ENCODE data around the gene NKAIN1.

Gene NKAIN1

DNA sequence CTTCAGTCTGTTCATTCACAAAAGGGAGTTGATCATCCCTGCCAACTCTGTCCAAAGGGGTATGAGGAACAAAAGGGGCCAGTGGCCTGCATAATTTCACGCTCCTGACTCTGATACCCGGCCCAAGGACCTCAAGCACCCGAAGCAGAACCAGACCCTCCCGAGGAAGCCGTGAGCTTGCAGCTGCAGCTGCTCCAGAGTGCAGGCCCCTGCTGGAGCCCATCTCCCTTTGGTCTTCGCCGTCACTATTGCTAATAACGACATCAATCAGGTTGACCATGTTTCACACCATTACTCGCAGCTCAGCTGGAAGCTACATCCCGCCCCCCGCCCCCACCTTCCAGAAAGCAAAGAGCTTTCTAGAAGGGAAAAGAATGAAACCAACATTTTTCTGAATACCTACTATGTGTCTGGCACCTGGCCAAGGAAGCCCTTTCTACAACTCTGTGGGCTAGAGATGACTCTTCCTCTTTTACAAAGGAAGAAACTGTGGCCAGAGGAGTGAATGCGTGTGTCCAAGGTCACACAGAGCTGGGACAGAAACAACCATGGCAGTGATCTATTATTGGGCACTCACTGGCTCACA is 5.5 kb downstream of the NKAIN1 start:
- in situ Hi-C loops (cut with MboI; ENCODE audit: low sequenced_read_pairs), result no loop called here

DNA sequence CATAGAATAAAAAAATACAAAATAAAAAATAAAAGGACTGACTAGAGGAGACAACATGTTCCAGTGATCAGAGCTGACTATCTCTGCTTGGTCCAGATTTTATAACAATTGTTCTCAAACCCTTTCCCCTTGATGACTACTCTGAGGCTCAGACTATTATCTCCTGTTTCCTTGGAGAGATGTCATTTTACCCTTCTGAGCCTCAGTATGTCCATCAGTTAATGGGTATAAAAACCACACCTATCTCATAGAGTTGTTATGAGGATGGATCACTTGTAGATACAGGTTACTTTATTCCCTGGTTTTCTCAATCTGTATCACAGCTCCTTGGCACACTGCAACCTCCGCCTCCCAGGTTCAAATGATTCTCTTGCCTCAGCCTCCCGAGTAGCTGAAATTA is 7.0 kb downstream of the NKAIN1 start:
- in situ Hi-C loops (cut with MboI; ENCODE audit: low sequenced_read_pairs), result no loop called here

DNA sequence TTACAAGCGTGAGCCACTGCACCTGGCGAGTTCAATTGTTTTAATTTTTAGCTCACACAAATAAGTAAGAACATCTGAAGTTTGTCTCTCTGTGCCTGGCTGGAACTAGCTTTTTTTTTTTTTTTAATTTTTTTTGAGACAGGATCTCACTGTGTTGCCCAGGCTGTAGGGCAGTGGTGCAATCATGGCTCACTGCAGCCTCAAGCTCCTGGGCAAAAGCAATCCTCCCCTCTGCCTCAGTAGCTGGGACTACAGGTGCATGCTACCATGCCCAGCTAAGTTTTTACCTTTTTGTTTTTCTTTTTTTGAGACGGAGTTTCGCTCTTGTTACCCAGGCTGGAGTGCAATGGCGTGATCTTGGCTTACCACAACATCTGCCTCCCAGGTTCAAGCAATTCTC is 7.9 kb downstream of the NKAIN1 start:
- in situ Hi-C loops (cut with MboI; ENCODE audit: low sequenced_read_pairs), result no loop called here

DNA sequence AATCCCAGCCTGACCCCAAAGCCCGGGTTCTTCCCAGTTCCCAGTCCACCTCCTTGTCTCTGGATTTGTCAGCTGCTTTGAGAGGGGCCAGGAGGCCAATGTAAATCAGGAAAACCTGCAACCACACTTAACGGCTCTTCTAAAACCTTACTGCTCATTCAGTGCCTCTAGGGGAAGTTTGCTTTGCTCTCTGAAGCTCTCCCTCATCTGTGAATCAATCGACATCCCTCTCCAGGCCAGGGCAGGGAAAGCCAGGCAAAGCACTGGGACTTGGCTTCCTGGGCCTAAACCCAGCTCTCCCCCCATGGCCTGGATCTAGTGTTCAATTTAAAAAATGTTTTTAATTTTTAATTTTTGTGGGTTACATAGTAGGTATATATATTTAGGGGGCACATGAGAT is 9.3 kb downstream of the NKAIN1 start:
- in situ Hi-C loops (cut with MboI; ENCODE audit: low sequenced_read_pairs), result no loop called here

DNA sequence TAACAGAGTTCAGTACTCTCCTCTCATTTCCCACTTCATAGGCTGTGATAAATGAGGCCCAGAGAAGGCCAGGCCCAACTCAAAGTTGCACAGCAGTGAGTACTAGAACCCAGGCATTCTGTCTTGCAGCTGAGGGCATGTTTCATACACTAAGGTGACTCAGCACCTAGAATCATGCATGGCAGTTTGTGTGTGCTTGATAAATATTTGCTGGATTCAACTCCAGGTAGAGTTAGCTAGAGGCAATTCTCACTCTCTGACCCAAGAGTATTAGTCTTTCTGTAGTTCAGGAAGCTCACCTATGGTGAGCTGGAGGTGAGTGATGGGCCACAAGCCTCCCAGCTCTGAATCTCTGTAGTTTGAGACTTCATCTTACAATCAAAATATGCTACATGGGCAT is 10.7 kb downstream of the NKAIN1 start:
- in situ Hi-C loops (cut with MboI; ENCODE audit: low sequenced_read_pairs), result no loop called here

DNA sequence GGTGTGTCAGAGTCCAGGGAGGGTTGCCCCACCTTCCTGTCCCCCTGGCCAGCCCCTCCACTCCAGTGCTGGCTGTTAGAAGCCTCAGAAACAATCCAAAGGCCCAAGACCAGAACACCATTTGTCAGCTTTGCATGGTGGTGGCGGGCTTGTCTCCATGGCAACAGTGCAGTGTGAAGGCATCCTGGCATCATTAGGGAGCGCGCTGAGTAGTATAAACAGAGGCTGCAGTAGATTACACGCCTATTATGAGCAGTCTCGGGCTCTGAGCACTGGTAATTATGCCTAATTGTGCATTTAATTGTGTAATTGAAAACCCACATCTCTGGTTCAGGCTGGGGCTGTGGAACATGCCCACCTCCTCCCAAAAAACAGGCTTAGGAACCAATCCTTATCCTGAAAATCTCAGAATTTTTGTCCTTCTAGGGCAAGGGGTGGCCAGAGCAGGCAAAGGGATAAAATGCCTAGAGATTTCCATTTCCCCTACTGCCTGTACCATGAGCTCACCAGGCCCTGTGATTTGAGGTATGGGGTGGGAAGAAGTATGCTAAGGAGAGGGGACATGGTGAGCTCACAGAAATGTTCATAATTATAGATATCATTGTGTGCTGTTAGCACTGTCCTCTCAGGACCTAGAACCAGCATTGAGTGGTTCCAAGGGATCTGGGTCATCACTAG is 11.7 kb downstream of the NKAIN1 start:
- in situ Hi-C loops (cut with MboI; ENCODE audit: low sequenced_read_pairs), result no loop called here

DNA sequence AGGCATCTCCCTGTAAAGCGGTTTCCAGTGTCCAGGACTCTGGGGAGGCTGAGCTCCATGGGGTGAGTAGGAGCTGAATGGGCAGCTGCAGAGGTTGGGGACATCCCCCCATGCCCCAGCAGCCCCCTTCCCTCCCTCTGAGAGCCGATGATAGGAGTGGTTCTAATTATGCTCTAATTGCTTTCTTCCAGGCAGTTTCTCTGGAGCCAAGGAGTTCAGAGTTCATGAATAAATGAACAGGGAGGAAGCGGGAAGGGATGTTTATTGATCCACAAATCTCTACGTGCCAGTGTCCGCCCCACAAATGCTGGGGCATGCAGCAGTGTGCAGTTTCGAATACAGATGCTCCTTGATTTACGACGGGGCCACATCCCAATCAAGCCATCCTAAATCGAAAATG is 15.6 kb downstream of the NKAIN1 start:
- in situ Hi-C loops (cut with MboI; ENCODE audit: low sequenced_read_pairs), result no loop called here

DNA sequence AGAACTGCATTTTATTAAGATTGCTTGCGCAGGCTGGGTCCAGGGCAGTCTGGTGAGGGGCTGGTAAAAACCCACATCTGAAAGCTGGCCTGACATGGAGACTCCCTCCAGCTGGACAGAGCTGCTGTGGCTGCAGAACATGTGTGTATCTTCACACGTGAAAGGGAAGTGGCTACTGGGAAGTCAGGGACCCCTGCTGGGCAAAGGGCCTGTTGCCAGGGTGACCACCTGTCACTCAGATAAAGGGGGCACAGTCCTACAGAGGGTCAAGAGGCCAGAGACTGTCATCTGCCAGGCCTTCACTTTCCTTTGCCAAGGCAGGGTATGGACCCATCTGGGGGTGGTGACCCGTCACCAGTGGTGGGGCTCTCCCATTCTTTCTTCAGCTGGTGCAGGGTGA is 17.5 kb downstream of the NKAIN1 start:
- in situ Hi-C loops (cut with MboI; ENCODE audit: low sequenced_read_pairs), result no loop called here

DNA sequence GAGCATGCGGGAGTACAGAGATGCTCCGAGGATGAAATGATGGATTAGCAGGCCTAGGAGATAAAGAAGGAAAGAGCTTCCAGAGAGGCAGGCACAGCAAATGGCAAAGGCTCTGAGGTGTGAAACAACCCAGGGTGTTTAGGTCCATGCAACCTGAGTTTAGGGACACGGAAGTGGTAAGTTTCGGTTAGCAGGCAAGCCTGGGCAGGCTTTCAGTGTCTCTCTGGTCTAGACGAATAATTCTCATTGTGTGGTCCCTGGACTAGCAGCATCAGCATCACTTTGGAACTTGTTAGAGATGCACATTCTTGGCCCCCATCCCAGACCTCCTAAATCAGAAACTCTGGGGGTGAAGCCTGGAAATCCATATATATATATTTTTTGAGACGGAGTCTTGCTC is 18.6 kb downstream of the NKAIN1 start:
- in situ Hi-C loops (cut with MboI; ENCODE audit: low sequenced_read_pairs), result no loop called here

DNA sequence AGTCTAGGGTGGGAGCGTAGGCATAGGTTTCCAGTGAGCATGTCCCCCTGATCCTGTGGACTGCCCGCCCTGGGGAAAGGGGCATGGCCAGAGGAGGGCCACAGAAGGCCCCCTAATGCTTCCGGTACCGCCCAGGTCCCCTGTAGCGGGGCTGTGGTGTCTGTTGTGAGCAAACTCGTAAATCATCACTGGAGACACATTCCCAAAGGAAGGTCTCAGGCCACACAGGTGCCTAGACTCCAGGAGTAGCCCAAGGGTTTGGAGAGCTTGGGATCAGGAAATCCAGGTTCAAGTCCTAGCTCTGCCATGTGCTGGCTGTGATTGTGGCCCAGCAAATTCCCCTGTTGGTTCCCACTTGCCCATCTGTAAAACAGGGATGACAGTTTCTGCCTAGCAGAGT is 20.2 kb downstream of the NKAIN1 start:
- in situ Hi-C loops (cut with MboI; ENCODE audit: low sequenced_read_pairs), result no loop called here

DNA sequence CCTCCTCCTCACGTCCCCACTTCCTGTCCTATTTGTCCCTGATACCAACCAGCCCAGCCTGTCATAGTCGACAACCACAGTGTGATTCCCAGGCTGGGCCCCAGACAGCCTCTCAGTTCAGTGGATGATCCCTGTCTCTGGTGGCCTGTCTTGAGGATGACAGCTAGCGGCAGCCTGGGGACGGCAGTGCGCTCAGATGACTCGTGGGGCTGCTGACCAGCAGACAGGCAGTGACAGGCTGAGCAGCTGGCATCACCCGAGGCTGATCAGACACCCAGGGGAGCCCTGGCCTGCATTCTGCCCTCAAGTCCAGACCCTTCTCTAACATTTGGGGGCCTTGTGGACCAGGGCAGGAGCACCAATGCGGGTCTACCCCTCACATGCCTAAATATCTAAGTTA is 21.0 kb downstream of the NKAIN1 start:
- in situ Hi-C loops (cut with MboI; ENCODE audit: low sequenced_read_pairs), result no loop called here

DNA sequence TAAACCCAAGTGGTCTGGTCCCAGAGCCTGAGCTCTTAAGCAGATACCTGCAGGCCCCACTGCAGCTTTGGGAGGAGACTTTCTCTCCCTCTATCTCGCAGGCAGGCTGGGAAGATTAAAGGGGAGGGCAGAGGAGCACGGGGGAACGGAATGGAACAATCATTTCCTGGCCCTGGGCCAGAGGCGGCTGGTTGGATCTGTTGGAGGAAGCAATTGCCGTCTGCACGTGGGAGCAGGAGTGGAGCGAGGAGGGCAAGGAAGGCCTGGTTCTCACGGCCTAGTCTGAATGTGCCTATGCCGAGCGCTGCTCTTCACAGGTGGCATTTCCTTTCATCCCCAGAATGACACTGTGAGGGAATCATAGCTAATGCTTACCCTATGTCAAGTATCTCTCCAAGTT is 23.7 kb downstream of the NKAIN1 start:
- in situ Hi-C loops (cut with MboI; ENCODE audit: low sequenced_read_pairs), result no loop called here

DNA sequence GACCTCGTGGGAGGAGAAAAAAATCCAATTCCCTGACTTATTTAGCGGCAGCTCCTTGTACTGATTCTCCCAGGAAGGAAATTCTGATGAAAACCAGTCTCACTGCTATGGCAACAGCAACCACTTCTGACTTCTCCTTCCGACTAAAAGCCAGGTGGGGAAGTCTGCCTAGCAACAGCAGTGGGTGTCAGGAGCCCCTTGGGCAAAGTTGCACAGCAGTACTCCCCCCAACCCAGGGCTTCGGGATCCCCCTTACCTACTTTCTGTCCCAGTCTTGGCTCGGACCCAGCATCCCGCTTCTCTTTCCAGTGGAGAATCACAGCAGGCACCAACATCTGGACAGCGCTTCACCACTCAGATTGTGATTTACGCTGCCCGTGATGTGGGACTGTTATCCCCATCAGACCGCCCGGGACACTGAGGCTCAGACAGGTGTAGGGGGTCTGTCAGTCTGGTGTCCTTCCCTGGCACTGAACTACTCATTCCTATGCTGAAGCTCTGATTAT is 24.6 kb downstream of the NKAIN1 start:
- in situ Hi-C loops (cut with MboI; ENCODE audit: low sequenced_read_pairs), result no loop called here

DNA sequence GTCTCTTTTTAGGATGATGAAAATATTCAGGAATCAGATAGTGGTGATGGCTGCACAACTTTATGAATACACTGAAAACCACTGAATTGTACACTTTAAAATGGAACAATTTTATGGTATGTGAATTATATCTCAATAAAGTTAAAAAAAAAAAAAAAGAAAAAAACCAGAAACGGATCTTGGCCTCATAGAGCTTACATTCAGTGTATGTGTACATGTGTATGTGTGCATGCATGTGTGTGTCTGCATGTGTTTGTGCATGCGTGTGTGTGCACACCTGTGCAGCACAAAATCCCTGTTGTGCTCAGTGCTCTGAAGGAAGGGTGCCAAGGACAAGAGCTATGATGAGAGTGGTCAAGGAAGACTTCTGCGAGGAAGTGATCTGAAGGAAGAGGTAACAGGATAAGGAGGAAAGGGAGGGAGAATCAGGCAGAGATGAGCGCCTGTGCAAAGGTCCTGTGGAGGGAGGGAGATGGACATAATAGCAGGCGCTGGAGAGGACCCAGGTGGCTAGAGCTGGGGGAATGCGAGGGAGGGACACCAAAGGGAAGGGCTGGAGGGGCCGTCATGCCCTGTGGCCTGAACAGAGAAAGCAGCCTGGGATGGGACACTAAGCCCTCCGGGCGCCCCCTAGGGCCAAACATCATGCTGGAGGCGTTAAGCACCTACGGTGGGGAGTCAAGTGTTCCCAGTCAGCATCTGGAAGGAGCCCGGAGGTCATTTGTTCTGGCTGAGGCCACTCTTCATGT is 25.2 kb downstream of the NKAIN1 start:
- in situ Hi-C loops (cut with MboI; ENCODE audit: low sequenced_read_pairs), result no loop called here

DNA sequence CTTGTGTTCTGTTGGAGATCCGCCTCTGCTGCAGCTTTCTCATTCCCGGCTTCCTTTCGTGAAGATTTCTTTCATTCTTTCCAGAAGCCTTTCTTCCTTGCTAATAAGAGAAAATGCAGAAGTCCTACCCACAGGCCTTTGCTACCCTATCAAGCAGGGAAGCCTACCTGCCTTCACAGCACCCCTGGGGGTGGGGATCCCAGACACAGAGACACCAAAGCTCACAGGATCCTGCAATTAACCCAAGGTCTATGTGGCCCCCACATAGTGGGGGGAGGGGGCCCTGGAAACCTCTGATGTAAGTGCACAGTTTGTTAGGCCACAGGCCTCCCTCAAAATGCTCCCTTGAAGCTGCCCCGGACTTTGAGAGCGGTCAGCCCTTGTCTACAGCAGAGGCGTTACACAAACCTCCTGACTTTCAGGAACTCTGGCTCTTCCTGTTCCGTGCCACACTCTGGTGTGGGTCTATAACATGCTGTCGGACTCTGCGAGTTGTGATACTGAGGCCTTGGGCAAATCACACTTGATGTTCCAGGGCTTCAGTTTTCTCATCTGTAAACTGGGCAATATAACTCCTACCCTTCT is 31.2 kb downstream of the NKAIN1 start:
- in situ Hi-C loops (cut with MboI; ENCODE audit: low sequenced_read_pairs), result no loop called here

DNA sequence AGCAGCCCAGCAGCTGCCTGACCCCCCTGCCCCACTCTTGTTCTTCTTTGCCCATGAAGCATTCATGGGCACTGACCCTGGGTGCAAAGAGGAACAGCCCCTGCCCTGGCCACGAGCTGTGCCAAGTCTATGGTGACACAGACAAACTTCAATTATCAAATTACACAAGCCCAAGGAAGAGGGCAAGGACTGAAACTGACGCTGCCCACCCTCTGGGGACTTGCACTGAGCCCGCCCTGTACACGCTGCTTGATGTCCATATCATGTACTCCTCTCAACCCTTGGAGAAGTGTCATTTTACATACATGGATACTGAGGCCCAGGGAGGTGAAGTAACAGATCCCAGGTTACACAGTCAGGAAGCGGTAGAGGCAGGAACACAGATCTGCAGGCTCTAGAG is 32.1 kb downstream of the NKAIN1 start:
- in situ Hi-C loops (cut with MboI; ENCODE audit: low sequenced_read_pairs), result no loop called here

DNA sequence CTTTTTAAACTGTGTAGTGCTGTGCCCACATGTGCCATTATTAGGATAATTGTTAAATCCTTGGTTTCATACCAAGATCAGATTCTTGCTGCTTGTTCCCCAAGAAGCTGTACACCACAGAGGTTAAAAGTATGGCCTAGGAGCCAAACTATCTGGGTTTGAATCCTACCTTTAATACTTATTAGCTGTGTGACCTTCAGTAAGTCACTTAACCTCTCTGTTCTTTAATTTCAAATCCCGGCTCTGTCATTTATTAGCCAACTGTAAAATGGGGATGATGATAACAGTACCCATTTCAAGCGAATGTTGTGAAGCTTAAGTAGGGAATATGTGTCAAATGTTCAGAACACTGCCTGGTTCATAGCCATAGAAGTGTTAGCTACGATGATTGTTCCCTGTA is 32.6 kb downstream of the NKAIN1 start:
- in situ Hi-C loops (cut with MboI; ENCODE audit: low sequenced_read_pairs), result no loop called here

DNA sequence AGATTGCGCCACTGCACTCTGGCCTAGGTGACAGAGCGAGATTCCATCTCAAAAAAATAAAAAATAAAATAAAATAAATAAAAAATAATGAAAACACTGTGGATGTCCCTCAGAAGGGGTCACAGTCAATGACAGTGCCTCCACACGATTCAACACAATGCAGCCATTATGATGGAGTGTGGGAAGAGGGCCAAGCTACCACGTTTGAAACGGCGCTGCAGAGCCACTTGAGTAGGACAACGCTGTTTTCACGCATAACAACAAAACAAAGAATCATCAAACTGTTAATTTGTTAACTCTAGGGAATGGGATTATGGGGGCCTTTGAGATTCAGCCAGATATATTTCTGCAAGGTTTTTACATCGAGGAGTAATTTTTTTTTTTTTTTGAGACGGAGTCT is 36.5 kb downstream of the NKAIN1 start:
- in situ Hi-C loops (cut with MboI; ENCODE audit: low sequenced_read_pairs), result no loop called here

DNA sequence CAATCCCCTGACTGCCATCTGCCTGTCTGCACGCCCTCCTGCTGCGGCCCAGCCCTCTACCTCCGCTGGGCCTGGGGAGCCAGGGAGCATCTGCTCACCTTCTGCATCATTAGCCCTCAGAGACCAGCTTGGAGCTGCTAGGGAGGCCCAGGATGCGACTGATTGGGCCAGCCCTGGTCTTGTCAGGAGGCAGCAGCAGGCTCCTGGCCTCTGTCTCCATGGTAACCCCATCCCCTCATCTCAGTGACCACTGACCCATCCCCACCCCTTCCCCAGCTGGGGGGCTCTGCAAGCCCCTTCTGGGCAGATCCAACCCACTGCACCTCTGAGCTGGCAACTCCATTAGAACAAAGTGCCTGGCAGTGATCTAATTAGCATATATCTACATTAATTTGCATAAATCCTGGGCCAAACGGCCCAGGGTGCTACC is 37.7 kb downstream of the NKAIN1 start:
- in situ Hi-C loops (cut with MboI; ENCODE audit: low sequenced_read_pairs), result no loop called here

DNA sequence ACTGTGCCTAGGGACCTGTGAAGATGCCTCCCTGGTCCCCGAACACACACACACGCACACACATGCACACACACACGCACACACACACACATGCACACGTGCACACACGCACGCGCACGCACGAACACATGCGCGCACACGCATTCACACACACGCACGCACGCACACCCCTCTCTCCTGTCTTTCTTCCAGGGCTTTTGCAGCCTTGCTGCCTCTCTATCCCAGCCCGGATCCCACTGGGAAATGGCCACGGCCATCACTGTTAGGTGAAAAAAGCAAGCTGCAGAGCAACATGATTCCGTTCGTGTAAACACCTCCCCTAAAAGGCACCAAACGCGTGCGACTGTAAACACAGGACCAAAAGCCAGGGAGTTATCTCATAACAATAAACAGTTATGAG is 39.7 kb downstream of the NKAIN1 start:
- in situ Hi-C loops (cut with MboI; ENCODE audit: low sequenced_read_pairs), result no loop called here

DNA sequence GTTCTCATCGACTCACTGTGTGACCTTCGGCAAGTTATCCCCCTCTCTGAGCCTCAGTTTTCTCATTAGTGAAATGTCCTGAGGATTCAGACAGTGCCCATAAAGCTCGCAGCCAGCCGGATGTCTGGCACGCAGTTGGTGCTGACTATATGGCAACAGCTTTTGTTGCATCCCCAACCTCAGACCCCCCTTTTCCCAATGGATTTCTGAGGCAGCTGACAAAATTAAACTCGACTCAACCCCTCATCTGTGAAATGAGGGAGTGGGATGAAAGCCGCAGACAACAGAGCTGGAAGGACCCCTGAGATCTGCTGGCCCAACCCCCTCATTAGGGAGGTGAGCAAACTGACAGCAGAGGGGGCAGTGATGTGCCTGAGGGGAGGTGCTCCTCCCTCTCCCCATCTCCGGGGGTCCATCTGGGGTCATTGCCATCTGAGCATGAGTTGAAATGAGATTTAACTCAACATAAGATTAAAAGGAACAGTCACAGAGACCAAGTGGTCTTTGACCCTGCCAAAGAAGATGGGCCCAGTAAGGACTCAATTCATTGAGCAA is 40.4 kb downstream of the NKAIN1 start:
- in situ Hi-C loops (cut with MboI; ENCODE audit: low sequenced_read_pairs), result no loop called here

DNA sequence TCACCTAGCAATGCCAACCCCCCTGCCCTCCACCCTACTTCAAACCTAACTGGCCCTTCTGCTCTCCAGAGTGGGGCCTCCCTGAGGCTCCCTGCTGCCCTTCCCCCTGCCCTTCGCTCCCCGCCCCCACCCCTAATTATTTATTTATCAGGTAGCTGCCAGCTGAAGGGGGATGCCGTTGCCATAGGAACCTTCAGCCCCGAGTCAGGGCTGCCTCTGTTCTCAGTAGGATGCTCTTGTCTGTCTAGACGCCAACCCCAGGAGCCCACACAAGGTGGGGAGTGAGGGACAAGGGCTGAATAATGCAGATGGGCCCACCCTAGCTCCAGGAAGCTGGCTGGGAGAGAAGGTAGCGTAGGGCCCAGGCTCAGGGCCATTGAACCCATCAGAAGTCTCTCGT is 41.1 kb downstream of the NKAIN1 start:
- in situ Hi-C loops (cut with MboI; ENCODE audit: low sequenced_read_pairs), result no loop called here
